HCT116 (cell line): ENCODE data around the gene DHX34. TPM values are rescaled to one million over a fixed set of nuclear protein-coding genes. Genes with fewer than 3 reads are reported as not detected.

Experiments
- ATAC-seq: fragments of 200-7000 bp; cut with Tn5 transposase; 2 replicates; pipeline ENCODE4 v1.9.1; 2020; ENCODE audit warnings: mild to moderate bottlenecking, moderate library complexity
- BruUV-seq: library from RNA; stranded (reverse); fragments of 400-500 nt; replicated peaks from 2 replicates; lab custom pipeline; 2021; lab: Mats Ljungman, UMichigan
- CTCF ChIA-PET: fragments of 300-600 bp; sonication (Branson Sonifier 250); formaldehyde crosslinking; loops from one replicate; lab custom pipeline; 2021; ENCODE audit warnings: antibody characterized with exemption; lab: Charles Lee
- POLR2A ChIA-PET: fragments of 300-600, 350-600 bp; sonication (Branson Sonifier 250); formaldehyde crosslinking; loops from one replicate; lab custom pipeline; 2021; ENCODE audit warnings: antibody characterized with exemption; lab: Charles Lee
- RAD21 ChIA-PET, 2 experiments: fragments of 300-600 bp; sonication (Branson Sonifier 250); formaldehyde crosslinking; loops; one replicate each; lab custom pipeline; 2023; ENCODE audit warnings: low total read pairs in 2 of 2; ENCODE audit not compliant: uncharacterized antibody in 2 of 2, unreplicated experiment in 2 of 2, low non-redundant PET in 1 of 2; lab: Charles Lee
- DNase-seq: peaks from one replicate; pipeline ENCODE4 v3.0.0-alpha.2; 2010; ENCODE audit warnings: low read depth, low spot score
- H2AFZ ChIP-seq: fragments of 200-600 bp; shearing (Covaris generic), sonication (generic); 2 replicates; pipeline ENCODE4 v1.6.1; 2017; ENCODE audit warnings: low read depth, mixed run types, mixed read lengths, antibody characterized with exemption, low read length; ENCODE audit not compliant: poor library complexity, severe bottlenecking
- H3K27ac ChIP-seq: 2 replicates; pipeline ENCODE4 v1.5.1; 2012; ENCODE audit warnings: low read depth, low read length
- H3K27me3 ChIP-seq: fragments of 200-600 bp; sonication (generic); 2 replicates; pipeline ENCODE4 v1.6.1; 2016; ENCODE audit warnings: mixed run types, low read length, mixed read lengths; ENCODE audit not compliant: insufficient read depth
- H3K36me3 ChIP-seq, 2 experiments: fragments of 200-500 bp in 1 of 2; fragments of 200-600 bp in 1 of 2; sonication (Bioruptor generic) in 1 of 2; sonication (generic) in 1 of 2; 2 replicates each; pipeline versions ENCODE4 v1.5.1 to v1.6.1; 2014 to 2016; ENCODE audit warnings: low read length in 2 of 2, inconsistent platforms in 1 of 2, mixed read lengths in 1 of 2, mixed run types in 1 of 2; ENCODE audit not compliant: insufficient read depth in 2 of 2, control insufficient read depth in 1 of 2
- H3K4me1 ChIP-seq, 2 experiments: fragments of 200-600 bp in 1 of 2; sonication (generic) in 1 of 2; 2 replicates each; pipeline versions ENCODE4 v1.5.1 to v1.6.1; 2012 to 2017; ENCODE audit warnings: low read length in 2 of 2, inconsistent platforms in 1 of 2, mild to moderate bottlenecking in 1 of 2, mixed read lengths in 1 of 2, mixed run types in 1 of 2, moderate library complexity in 1 of 2; ENCODE audit not compliant: insufficient read depth in 2 of 2, control insufficient read depth in 1 of 2
- H3K4me2 ChIP-seq: fragments of 200-600 bp; sonication (generic); 2 replicates; pipeline ENCODE4 v1.6.1; 2017; ENCODE audit warnings: mixed run types, low read length, mixed read lengths
- H3K4me3 ChIP-seq, 2 experiments: fragments of 200-600 bp in 1 of 2; sonication (generic) in 1 of 2; replicated peaks in 1 of 2; 2 replicates each; pipeline ENCODE4 v1.5.1; 2011 to 2016; ENCODE audit warnings: low read length in 2 of 2, control low read depth in 1 of 2, low read depth in 1 of 2, mild to moderate bottlenecking in 1 of 2, mixed read lengths in 1 of 2, mixed run types in 1 of 2
- H3K79me2 ChIP-seq: fragments of 200-600 bp; sonication (generic); 2 replicates; pipeline ENCODE4 v1.6.1; 2017; ENCODE audit warnings: mild to moderate bottlenecking, mixed run types, low read length, moderate library complexity, mixed read lengths; ENCODE audit not compliant: insufficient read depth
- H3K9ac ChIP-seq: fragments of 200-600 bp; sonication (generic); 2 replicates; pipeline ENCODE4 v1.6.1; 2016; ENCODE audit warnings: low read length, mixed read lengths
- H3K9me2 ChIP-seq: fragments of 200-600 bp; sonication (generic), shearing (Covaris generic); 2 replicates; pipeline ENCODE4 v1.6.1; 2017; ENCODE audit warnings: mixed run types, mild to moderate bottlenecking, moderate library complexity; ENCODE audit not compliant: insufficient read depth
- H3K9me3 ChIP-seq, 2 experiments: fragments of 200-500 bp in 1 of 2; fragments of 200-600 bp in 1 of 2; sonication (Bioruptor generic) in 1 of 2; sonication (generic) in 1 of 2; 2 replicates each; pipeline ENCODE4 v1.6.1; 2014 to 2017; ENCODE audit warnings: low read length in 2 of 2, mixed read lengths in 2 of 2, inconsistent platforms in 1 of 2, low read depth in 1 of 2, mild to moderate bottlenecking in 1 of 2, mixed run types in 1 of 2, moderate library complexity in 1 of 2; ENCODE audit not compliant: control insufficient read depth in 1 of 2, insufficient read depth in 1 of 2
- H4K20me1 ChIP-seq: fragments of 200-600 bp; sonication (generic), shearing (Covaris generic); 2 replicates; pipeline ENCODE4 v1.6.1; 2017; ENCODE audit warnings: mixed run types, mild to moderate bottlenecking, moderate library complexity; ENCODE audit not compliant: insufficient read depth
- ATF3 ChIP-seq: IDR thresholded peaks from 2 replicates; pipeline ENCODE4 v1.6.1; 2012
- CEBPB ChIP-seq: IDR thresholded peaks from 2 replicates; pipeline ENCODE4 v1.6.1; 2012; ENCODE audit warnings: low read depth
- EGR1 ChIP-seq: IDR thresholded peaks from 2 replicates; pipeline ENCODE4 v1.6.1; 2012; ENCODE audit warnings: low read depth
- ELF1 ChIP-seq: IDR thresholded peaks from 2 replicates; pipeline ENCODE4 v1.6.1; 2012; ENCODE audit warnings: low read depth, borderline replicate concordance
- MAX ChIP-seq: IDR thresholded peaks from 2 replicates; pipeline ENCODE4 v1.6.1; 2012
- ZFX ChIP-seq: fragments of 450-650 bp; IDR thresholded peaks from 2 replicates; pipeline ENCODE4 v1.6.1; 2017
- ZNF274 ChIP-seq: fragments of 200-500 bp; sonication (Bioruptor generic); IDR thresholded peaks from 2 replicates; pipeline ENCODE4 v1.6.1; 2014; ENCODE audit warnings: mild to moderate bottlenecking, low read depth, low read length, inconsistent platforms
- intact Hi-C: fragments of 100-400 bp; cut with micrococcal nuclease; formaldehyde crosslinking; loops from 2 replicates; pipeline ENCODE4 v1.10.0; 2022
- total RNA-seq: library from RNA; stranded (reverse); gene quantifications from one replicate; pipeline ENCODE4 v1.2.1, GENCODE V29; 2021; ENCODE audit not compliant: unreplicated experiment

DHX34 gene
- total RNA-seq, 1 experiment from 2014 or later: 30.5 TPM

DNA sequence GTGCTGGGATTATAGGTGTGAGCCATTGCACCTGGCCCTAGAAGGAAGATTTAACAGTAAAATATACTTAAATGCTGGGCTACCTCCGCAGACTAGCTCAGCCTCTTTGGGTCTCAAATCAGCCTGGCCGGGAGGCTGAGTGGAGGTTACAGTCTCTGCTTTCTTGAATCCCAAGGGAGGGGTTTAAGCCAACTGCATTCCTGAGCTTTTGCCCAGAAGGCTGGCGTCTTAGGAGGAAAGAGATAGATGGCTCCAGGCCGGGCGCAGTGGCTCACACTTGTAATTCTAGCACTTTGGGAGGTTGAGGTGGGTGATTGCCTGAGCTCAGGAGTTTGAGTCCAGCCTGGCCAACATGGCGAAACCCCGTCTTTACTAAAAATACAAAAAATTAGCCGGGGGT is 40.1 kb upstream of the DHX34 start:
- Histone ChIP-seq H3K9me3 (no peaks in the 10 kb centered on the region), H2AFZ (no peak overlapping the region)
- TF ChIP-seq CEBPB (no peak), ATF3 (no peak), EGR1 (no peak), MAX (no peak)
- TF ChIP-seq, all 23 proteins: peak for 0
- Histone ChIP-seq H3K4me3 (no peak overlapping the region), H3K9me2 (no peaks in the 10 kb centered on the region), H3K4me2 (no peak overlapping the region), H3K9ac (no peak overlapping the region), H3K4me1 (peaks cover 16 to 40% of the 10 kb centered on the region in 2 experiments), H3K27me3 (no peaks in the 10 kb centered on the region), H3K79me2 (no peaks in the 10 kb centered on the region), H3K36me3 (no peaks in the 10 kb centered on the region), H4K20me1 (no peaks in the 10 kb centered on the region), H3K27ac (no peak overlapping the region)
- no TSS peak for BruUV-seq
- ChIA-PET CTCF (interaction anchor here (1.2 to 1.5 kb wide), 2 partner anchors 40 to 404 kb away, joined by 3 read pairs; partner anchors contain the start of gene DHX34), RAD21 (no interaction called here), POLR2A (no interaction called here)
- intact Hi-C loops: no loop called here
- no peak for DNase-seq
- ATAC-seq: no peak

GRCh38 chr19:47309608-47310007 is 39.5 kb upstream of the DHX34 start, which contains the start of gene C5AR1:
Gene C5AR1 (plus strand): TSS chr19:47309861. CDS start chr19:47309896, 35 bp downstream.
- intact Hi-C loops: no loop called here
- RAD21 ChIA-PET: no interaction called here
- Histone ChIP-seq H3K27ac (no peak within 1 kb of the TSS), H3K4me2 (no peak within 1 kb of the TSS), H4K20me1 (no peaks in the 10 kb centered on the region), H2AFZ (no peak within 1 kb of the TSS), H3K27me3 (no peaks in the 10 kb centered on the region), H3K4me1 (peaks cover 16 to 40% of the 10 kb centered on the region in 2 experiments), H3K36me3 (no peaks in the 10 kb centered on the region), H3K9me3 (no peaks in the 10 kb centered on the region), H3K4me3 (no peak within 1 kb of the TSS), H3K79me2 (no peaks in the 10 kb centered on the region), H3K9ac (no peak within 1 kb of the TSS), H3K9me2 (no peaks in the 10 kb centered on the region)
- CTCF ChIA-PET: interaction anchor here (1.2 kb wide), 1 partner anchor 403 kb away, joined by 3 read pairs; no protein-coding TSS in a partner anchor
- no peak for ATAC-seq
- no TSS peak for BruUV-seq
- TF ChIP-seq ZNF274: no peak
- TF ChIP-seq ZFX: no peak
- TF ChIP-seq ELF1: no peak
- no peak for DNase-seq
- POLR2A ChIA-PET: no interaction called here
